ENCODE results near the gene EIF1B.

- TF ChIP-seq CTCF (IDR thresholded peaks at IDR 0.05) (no peak), POLR2A (IDR thresholded peaks at IDR 0.05) (no peak)
These were observed 19.1 kb upstream of the EIF1B start for GRCh38 chr3:40290396-40290795.
